HG03521 (cell line): ENCODE results near the gene ARID3B.

Experiments
- ATAC-seq: cut with Tn5 transposase; IDR thresholded peaks from one replicate; pipeline ENCODE4 v1.9.1; 2021; ENCODE audit warnings: mild to moderate bottlenecking, moderate library complexity; ENCODE audit not compliant: unreplicated experiment

ARID3B gene

GRCh38 chr15:74633781-74634180 is 92.8 kb downstream of the ARID3B start:
- no peak for ATAC-seq

DNA sequence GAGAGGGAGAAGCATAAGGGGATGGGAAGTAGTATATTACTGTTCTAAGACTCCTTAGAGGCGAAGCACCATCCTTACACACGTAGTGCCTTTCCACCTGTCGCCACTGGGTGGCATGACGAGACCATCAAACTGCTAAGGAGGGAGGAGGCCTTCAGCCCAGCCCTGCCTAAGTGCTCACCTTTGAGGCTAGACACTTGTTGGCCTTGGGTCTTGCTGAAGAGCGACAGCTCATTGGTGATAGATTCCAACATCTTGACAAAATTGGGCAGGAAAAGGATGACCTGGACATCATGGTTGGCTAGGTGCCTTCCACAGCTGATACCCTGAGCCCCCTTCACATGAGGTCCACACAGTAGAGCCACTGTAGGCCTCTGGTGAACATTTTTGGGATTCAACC is 94.2 kb downstream of the ARID3B start:
- ATAC-seq = no peak

- ATAC-seq = no peak
Observed at GRCh38 chr15:74636984-74637383, 96.0 kb downstream of the ARID3B start.

DNA sequence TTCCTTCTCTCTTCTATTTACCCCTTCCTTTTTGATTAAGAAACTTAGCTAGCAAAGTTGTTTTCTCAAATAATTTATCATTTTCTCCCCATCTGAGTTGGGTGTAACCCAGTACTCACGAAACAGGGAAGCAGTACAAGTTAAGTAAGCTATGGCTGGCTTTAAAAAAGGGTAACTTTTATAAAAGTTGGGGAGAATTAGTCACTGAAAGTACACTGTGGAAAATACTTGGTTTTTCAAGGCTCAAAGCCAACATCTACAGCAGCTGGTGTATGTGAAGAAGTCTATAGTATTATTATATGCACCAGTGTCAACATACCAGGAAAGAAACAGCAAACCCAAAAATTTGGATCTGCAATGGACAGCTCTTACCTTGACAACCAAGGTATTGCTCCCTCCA is 100.1 kb downstream of the ARID3B start:
- no peak for ATAC-seq

- no peak for ATAC-seq
Observed at GRCh38 chr15:74642348-74642733, 101.3 kb downstream of the ARID3B start.

GRCh38 chr15:74642734-74643664 is 102.0 kb downstream of the ARID3B start:
- ATAC-seq = no peak

GRCh38 chr15:74643665-74644204 is 102.7 kb downstream of the ARID3B start:
- ATAC-seq = no peak

DNA sequence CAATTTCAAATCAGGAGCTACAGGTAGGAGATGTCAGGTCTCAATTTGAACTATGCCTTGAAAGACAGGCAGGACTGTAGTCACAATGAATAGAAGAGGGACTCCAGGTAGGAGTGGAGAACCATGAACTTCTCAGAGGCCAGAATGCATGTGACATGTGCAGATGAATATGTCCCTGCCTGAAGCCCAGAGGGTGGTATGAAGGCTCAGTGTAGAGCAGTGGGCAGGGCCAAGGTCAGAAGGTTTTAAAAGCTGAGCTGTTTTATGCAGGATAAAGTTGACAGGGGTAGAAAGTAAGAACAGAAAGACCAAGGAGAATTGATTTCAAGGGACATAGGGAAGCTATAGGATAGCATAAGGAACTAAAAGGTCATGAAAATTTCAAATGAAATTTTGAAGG is 105.5 kb downstream of the ARID3B start:
- no peak for ATAC-seq
